HG02642 (cell line): ENCODE results near the gene LIG3.
"Not testable (repeated sequence)": the region's sequence is repeated elsewhere in the genome, so short reads cannot be mapped to it uniquely, and the experiment has no call there.

Experiments
- ATAC-seq: cut with Tn5 transposase; IDR thresholded peaks from one replicate; pipeline ENCODE4 v1.9.1; 2021; ENCODE audit warnings: mild to moderate bottlenecking; ENCODE audit not compliant: unreplicated experiment, poor library complexity

LIG3 gene

GRCh38 chr17:34998205-34998604 lies 17.9 kb downstream of the LIG3 start:
- ATAC-seq: peak; percentile 56

DNA sequence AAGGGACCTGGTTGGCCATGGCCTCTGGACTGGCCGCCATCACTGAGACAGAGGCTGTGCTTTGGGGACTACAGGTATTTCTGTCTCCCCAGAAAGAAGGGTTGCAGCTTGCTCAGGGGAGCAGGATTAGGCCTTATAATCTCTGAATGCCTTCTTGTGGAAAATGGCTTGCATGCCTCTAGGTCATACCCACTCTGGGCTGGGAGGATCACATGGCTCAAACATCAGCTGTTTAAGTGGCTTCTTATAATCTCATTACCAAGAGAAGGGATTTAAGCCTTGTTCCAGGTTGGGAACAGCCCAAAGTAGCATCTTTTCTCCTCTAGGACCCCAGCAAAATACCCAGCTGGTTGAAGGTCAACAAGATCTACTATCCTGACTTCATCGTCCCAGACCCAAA lies 19.1 kb downstream of the LIG3 start:
- ATAC-seq: no peak

DNA sequence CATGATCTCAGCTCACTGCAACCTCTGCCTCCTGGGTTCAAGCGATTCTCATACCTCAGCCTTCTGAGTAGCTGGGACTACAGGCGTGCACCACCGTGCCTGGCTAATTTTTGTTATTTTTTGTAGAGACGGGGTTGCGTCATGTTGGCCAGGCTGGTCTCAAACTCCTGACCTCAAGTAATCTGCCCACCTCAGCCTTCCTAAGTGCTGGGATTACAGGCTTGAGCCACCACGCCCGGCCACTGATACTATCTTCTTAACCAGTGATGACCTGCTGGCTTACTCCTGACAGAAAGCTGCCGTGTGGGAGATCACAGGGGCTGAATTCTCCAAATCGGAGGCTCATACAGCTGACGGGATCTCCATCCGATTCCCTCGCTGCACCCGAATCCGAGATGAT lies 20.7 kb downstream of the LIG3 start:
- not testable (repeated sequence) for ATAC-seq

GRCh38 chr17:35001549-35001948 lies 21.2 kb downstream of the LIG3 start:
- no peak for ATAC-seq

DNA sequence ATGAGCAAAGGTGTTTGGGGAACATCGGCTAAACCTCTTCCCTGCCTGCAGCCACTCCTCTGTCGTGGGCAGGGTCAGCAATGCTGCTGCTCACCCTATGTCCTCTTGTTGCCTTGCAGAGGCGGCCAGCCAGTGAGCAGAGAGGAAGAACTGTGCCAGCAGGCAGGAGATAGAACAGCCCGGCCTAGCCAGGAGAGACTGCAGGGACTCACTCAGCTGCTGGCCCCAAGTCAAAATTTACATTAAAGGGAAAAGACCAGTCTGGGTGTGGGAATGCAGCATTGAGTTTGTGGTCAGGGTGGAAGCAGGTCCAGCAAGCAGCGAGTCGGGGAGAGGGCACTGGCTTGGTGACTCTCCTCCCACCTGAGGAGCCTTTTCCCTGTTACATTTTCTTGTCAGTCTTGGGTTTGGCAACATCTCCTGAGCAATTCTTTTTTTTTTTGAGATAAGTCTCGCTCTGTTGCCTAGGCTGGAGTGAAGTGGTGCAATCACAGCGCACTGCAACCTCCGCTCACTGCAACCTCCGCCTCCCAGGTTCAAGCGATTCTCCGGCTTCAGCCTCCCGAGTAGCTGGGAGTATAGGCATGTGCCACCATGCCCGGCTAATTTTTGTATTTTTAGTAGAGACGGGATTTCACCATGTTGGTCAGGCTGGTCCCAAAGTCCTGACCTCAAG lies 22.7 kb downstream of the LIG3 start:
- ATAC-seq: no peak

- ATAC-seq: no peak
Measured at GRCh38 chr17:35003778-35004177, 23.5 kb downstream of the LIG3 start.

DNA sequence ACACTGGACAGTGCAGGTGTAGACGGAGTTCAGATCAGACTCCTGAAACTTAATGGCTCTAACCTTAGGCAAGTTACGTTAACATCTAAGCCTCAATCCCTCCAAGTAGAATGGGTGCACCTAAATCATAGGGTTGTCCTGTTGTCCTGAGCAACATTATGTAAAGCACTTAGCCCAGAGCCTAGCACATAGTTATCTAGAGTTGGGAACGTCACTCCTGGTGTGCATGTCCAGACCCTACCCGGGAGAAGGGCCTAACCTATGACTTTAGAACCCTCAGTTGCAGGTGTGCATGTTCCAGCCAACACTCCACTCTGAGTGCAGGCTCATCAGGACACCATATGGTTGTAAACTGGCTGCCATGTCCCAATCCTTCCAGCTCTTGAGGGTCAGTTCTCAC lies 26.0 kb downstream of the LIG3 start:
- no peak for ATAC-seq

DNA sequence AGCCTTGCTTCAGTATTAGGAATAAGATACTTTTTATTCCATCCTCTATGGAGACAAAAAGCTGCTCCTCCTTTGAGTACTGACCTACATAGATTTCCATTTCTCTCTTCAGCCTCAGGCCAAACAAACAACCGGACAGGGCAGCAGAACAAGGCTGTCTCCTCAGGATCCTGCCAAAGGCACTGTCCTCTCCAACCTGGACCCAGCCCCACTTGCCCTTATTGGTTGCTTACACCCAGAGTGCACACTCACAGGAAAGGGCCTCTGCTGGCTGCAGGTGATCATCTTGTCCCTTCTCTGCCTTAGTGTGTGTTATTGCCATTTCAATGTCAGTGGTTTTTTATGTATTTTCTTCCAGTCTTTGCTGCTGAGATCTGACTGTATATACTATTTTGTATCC lies 26.6 kb downstream of the LIG3 start:
- no peak for ATAC-seq

DNA sequence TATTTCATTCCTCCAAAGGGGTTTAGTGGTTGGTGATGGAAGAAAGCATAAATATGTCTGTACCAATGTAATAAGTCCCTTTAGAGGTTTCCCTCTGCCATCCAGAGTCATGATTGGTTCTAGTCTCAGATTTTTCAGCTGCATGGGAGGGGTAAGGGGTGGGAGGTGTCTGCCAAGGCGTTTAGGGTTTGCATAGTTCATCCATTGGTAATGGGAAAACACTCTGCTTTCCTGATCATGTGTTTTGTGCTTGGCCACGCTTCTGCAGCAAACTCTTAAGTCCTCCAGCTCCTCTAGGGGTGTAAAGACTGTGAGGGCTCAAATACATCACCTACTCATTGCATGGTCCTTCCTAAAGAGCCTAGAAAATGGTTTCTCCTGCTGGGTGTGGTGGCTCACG lies 29.8 kb downstream of the LIG3 start:
- no peak for ATAC-seq

DNA sequence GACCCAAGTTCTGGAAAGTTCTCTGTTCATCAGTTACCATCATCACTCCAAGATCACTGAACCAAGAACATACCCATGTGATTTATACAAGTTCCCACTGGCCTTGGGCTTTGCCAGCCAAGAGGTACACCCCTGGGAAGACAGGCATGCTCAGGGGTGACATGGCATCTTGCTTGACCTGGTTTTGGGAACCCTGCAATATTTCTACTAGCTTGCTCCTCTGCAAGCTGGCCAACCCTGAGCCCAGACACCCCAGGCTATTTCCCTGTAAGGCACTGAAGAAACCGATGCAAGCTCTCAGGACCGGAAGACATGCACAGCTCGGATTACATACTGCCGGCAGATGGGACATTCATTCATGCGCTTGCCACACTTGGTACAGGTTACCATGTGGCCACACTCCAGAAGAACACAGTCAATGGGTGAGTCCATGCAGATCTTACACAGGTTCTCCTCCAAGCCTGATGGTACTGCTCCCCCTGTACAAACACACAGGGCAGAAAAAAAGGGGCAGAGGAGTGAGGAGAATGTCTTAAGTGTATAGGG lies 31.4 kb downstream of the LIG3 start:
- ATAC-seq: no peak

GRCh38 chr17:35016369-35016768 lies 36.1 kb downstream of the LIG3 start:
- ATAC-seq: no peak

GRCh38 chr17:35017021-35017420 lies 36.7 kb downstream of the LIG3 start:
- ATAC-seq: no peak

- no peak for ATAC-seq
Measured at GRCh38 chr17:35018814-35019213, 38.5 kb downstream of the LIG3 start.

GRCh38 chr17:35019386-35020179 lies 39.3 kb downstream of the LIG3 start:
- no peak for ATAC-seq

DNA sequence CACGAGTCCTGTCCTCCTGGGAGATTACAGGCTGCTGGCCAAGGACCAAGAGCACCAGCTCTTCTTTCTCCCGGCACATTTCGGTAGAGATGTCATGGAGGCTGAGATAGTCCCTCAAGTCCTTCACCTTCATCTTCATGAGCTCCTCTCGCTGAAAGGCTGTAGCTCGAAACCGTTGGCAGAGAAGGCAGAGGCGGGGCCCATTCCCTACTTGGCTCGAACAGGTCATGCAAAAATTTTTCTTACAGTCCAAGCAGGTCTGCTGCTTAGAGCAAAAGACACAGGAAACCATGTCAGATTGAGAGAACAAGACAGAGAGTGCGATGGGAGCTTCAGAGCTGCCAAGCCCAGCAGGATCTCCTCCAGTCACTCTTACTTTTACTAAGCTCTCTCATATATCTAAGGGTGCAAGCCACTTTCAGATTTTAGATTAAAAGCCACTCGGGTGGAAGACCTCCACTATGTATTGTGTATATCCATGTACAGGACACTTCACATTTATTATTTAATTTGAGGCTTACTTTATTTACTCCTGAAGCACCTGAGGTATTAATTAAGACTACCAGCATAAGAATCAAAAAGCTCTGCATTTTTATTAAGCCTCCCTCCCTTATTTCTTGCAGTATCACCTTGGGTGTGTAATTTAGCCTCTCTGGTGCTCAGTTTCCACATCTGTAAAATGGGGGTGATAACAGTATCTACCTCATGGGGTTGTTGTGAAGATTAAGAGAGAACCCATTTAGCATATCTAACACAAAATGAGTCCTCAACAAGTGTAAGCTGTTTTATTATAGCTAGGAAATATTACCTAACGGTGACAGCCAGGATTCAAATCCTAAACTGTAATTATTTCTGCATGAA lies 41.4 kb downstream of the LIG3 start:
- ATAC-seq: no peak

DNA sequence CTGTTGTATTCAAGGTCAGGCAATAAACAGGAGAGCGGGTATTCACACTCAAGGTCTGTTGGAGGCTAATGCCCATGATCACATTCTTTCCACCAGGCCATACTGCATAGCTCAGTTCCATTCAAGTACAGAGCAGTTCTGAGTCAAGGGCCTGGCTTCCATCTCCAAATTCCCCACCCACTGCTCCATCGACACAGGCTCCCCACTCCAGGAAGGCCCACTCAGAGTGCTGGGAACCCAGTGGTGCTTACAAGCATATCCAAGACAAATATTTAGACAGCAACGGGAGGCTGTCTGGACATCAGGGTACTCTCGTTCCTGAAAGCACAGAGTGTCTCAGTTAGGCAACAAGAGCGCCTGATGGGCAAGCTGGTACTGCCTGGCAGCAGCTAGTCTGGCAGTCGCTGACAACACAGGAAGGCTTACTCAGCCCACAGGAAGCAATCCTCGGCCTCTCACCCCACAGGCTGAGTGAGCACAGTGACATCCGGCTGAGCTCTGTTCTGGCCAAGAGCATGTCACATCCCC lies 42.3 kb downstream of the LIG3 start:
- ATAC-seq: peak; percentile 56

GRCh38 chr17:35023538-35023937 lies 43.2 kb downstream of the LIG3 start:
- no peak for ATAC-seq

- ATAC-seq: no peak
Measured at GRCh38 chr17:35025541-35025940, 45.2 kb downstream of the LIG3 start.

- ATAC-seq: not testable (repeated sequence)
Measured at GRCh38 chr17:35028097-35028496, 47.8 kb downstream of the LIG3 start.

- no peak for ATAC-seq
Measured at GRCh38 chr17:35028531-35029262, 48.4 kb downstream of the LIG3 start.
